Stimulated activated CD4-positive, alpha-beta T cell treated with anti-CD3 and anti-CD28 coated beads, Interleukin-1b, Interleukin-23, amount 100 ng/mL, for 48 hours (primary cell): Measurements from ENCODE around the gene PTPRU.
"Not testable (repeated sequence)": the region's sequence is repeated elsewhere in the genome, so short reads cannot be mapped to it uniquely, and the experiment has no call there.

ENCODE experiments used
- DNase-seq: peaks from one replicate; pipeline ENCODE4 v3.0.0-alpha.2; 2020

Gene PTPRU

DNA sequence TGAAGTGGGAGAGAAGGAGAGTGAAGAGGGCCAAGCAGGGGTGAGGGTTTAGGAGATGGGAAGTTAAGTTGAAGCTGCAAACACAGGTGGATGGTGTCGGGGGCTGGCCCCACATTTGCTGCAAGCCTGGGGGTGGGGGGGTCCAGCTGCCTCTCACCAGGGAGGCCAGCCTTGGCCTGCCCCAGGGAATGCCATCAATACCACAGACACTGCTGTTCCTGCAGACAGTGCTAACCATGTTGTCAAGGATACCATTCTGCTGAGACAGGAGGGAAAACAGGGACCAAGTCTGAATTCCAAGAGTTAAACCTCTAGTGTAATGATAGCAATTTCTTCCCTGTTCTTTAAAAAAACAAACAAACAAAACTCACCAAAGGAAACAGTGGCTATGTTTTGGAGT lies 13.6 kb upstream of the PTPRU start:
- no peak for DNase-seq

DNA sequence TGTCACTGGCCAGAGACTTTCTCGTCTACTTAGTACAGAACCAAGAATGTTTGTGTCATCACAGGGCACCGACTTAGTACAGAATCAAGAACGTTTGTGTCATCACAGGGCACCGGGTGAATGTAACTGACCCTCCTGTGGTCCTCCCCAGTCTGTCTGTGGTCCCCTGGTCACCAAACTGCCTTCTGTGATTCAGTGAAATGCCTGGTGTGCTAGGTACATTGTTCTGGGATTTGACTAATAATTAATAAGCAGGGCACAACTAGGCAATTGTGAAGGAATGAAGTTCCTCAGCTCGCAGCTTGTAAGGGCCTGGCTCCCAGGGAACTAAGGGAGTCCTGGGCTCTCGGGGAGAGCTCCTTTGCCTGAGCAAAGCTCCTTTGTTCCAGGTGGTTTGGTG lies 12.8 kb upstream of the PTPRU start:
- no peak for DNase-seq

DNA sequence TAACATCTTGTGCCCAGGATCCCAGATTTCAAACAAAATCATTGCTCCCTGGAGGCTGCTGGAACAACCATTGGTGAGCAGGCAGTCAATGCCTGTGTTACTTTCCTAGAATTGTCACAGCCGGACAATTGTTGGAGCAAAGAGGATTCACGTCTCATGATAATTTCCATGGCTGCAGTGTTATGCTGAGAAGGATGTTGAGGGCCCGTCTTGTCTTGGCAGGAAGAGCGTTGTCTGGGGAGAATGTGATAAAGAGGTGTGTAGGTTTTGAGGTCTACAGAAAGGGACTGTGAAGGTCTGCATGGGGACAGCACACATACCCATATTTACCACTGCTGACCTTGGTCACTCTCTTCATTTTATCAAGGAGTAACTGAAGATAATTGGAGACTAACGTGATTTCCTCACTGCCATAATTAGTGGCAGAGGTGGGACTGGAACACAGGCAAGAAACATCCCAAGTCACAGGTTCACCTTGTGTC lies 11.9 kb upstream of the PTPRU start:
- DNase-seq, result no peak

DNA sequence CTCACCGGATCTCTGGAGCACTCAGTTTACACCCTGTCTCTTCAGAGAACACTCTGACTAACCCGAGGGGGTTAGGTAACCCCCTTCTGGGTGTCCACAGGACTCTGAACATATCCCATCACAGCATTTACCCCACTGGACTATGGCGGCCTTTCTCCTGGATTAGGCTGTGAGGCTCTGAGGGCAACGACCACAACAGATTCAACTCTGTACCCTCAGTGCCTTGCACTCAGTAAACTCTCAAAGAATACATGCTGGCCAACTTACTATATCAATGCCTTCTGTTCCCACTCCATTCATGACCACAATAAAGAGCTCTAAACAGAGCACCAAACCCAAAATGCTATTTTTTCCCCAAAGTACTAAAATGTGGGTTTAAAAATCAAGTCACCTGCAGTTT lies 11.0 kb upstream of the PTPRU start:
- DNase-seq, result no peak

DNA sequence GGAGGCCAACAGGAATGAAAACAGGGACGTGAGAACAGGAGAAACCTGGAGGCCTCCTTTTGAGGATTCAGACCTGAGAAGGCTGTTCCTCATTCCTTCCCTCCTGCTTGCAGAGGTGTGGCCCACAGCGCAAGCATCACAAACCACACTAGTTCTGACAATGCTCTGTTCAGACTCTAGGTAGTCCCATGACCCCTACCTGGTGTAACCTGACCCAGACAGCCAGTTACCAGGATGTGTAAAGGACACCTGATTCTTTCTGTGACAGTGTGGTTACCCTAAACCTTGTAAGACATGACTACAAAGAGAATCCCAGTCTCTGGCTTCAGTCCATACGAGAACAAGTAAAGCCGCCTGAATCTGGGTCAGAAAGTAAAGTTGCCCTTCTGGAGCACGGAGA lies 8.8 kb upstream of the PTPRU start:
- no peak for DNase-seq

DNA sequence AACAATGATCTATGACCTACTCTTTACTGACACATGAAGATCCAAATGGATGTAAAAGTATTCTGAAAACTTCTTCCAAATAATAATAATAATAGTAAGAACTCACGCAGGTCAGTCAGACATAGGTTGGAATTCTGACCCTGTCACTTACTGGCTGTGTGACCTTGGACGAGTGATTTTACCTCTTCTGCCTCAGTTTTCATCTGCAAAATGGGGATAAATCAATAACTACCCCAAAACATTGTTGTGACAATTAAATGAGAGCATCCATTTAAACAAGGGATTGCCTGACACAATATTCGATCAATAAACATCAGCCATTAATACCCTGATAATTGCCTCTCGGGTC lies 6.1 kb upstream of the PTPRU start:
- DNase-seq, result no peak

DNA sequence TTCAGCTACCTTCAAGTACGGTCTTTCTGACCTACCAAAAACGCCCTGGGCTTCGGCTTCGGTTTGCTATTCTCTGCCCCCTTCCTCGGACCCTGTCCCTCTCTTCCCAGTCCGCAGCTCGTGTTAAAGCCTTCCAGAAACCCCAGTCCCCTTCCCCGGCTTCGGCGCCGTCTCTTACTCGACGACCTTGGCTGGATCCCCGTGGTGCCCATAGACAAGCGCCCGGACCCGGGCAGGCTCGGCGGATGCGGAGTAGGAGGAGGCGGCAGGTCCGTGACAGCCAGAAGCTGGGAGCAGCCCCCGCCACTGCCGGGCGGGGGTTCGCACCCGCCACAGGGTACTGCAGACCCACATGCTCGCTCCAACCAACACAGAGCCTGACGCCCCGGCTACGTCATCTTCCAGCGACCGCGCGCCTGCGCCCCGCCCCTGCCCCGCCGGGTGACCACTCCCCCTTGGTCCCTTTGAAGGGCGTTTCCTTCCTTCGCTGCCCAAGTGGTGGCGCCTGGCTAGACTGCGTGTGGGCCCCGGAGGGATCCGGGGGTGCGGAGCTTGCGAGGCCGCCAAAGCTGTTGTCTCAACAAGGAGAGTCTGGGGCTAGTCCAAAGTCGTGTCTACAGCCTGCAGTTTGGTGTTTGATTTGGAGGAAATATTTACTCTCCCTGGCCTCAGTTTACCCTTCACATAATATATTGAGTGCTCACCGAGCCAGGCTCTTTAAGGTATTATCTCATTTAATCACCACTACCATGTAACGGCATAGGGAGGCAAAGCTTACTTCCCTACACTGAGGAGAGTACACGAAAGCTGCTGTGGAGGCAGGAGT lies 5.6 kb upstream of the PTPRU start, which contains the start of gene MECR:
Gene MECR, minus strand, starts transcription at position 382 of the 826 bp plus-strand sequence. Its CDS starts 28 bp downstream, at position 354.
- peak; percentile 96 for DNase-seq

DNA sequence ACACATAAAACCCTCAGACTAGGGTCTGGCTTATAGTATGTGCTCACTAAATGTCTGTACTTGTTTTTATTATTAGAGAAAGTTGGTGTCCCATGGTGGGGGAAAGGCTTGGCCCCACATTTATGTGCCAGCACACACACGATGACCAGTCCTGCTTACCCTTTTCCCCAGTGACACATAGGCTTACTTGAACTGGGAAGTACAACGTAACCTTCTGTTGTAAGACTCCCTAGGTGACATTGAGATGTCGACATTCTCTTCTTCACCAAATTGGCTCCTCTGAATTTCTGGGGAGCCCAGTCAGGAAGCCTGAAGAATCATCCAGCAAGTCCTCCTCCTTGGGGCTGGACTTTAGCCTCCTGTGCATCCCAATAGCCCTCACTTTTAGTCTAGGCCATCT lies 3.9 kb upstream of the PTPRU start:
- no peak for DNase-seq

DNA sequence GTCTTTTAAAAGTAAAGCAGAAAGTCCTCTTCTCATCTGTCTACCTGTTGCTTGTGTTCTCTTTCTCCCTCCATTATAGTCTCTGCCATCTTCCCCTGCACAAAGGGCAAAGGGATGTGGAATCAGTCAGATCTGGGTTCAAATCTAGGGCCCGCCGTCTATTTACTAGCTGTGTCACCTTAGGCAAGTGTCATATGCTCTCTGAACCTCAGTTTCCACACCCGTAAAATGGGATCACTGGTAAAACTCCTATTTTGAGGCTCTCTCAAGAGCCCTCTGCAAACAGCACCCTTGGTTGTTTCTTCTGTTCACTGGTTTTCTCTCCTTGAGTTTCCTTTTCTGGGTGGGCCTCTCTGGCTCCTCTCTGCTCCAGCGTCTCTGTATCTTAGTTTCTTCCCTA lies 2.6 kb upstream of the PTPRU start:
- DNase-seq, result no peak

DNA sequence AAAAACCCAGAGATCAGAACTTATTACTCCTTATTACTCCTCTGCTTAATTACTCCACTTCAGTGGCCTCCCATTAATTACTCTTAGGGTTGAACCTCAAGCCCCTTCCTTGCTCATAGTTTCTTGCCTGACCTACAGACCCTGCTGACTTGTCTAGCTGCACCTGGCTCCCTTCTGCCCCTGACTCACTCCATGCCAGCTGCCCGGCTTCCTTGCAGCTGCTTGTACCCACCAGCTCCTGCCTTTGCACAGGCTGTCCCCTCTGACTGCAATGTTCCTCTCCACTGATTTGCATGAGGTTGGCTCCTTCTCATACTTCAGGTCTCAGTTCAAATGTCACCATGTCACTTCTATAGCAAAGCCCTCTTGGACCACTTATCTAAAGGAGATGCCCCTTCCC lies 1.9 kb upstream of the PTPRU start:
- no peak for DNase-seq

DNA sequence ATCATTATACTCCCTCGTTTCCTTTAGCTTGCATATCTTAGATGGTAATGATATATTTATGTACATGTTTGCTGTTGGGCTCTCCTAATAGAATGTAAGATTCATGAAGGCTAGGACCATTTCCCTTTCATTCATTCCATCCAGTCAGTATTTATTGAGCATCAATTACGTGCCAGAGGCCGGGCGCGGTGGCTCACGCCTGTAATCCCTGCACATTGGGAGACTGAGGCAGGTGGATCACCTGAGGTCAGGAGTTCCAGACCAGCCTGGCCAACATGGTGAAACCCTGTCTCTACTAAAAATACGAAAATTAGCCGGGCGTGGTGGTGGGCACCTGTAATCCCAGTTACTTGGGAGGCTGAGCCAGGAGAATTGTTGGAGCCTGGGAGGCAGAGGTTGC lies 1.4 kb upstream of the PTPRU start:
- DNase-seq, result not testable (repeated sequence)

DNA sequence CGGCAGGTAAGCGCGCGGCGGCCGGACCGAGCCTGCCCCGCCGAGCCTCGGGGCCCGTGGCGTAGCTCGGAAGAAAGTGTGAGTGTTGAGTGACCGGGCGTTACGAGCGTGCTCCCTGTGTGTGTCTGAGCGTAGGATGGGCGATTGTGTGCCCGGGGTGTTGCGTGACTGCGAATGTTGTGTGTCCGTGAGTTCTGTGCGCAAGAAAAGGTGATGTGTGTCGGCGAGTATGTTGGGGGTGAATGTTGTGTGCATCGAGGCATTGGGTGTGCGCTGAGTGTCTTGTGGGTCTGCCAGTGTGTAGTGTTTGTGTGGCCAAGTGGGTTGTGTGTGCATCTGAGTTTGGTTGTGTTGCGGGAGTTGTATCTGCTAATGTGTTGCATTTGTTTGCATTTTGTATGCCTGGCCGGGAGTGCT lies 398 bp downstream of the PTPRU start:
- no peak for DNase-seq

DNA sequence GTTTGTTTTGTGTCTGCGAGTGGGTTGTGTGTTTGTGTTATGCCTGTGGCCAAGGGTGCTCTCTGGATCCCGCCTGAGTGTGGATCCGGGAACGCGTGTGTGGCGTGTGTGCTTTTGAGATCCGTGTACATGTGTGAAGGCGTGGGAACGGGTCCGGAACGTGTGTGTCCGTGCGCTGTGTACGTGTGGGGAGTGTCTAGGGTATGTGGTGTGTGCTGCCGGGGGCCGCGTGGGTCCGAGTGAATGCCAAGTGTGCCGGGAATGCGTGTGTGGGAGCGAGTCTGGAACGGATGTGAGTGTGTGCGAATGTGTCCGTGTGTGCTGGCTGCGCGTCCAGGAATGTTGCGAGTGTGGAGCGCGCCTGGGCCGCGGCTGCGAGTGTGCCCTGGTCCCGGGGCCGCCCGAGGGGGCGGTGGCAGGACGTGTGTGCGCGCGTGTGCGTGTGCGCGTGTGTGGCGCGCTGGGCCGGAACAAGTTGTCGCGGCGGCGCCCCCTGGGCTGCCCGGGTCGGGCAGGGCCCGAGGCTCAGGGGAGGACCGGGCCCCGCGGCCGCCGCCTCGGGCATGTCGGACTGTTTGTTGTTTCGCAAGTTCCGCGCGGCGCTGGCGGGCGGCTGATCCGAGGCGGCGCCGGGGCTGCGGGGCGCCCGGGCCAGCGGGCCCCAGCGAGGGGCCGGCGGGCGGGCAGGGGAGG lies 953 bp downstream of the PTPRU start:
- no peak for DNase-seq

DNA sequence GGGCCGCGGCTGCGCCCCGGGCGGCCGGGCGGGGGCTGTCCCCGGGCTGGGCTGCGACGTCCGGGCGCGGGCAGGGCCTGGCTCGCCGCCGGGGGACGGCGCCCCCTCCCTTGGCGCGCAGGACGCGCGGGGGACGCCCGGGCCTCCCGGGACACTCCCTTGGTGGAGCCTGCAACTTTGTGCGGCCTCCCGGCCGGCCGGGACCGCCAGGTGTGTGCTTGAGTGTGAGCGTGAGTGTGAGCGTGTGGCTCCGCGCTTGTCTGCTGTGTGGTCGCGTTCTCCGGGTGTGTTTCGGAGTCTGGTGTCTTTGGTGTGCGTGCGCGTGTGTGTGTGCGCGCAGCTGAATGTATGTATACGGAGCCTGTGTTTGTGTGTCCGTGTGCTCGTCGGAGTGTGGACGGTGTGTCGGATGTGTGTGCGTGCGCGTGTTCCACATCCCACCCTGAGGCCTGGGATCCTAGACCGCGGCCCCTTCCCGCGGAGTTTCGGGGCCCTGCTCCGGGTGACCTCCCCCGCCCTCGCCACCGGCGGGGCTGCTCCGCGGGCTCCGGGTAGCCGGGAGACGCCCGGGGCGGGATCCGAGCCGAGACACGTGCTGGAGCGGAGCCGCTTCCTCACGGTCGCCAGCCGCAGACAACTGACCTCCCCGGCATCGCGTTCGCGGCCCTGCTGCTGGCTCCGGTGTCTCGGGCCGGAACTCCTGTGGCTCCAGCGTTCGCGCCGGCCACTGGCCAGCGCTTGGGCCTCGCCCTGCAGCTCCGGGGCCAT lies 1.7 kb downstream of the PTPRU start:
- no peak for DNase-seq

DNA sequence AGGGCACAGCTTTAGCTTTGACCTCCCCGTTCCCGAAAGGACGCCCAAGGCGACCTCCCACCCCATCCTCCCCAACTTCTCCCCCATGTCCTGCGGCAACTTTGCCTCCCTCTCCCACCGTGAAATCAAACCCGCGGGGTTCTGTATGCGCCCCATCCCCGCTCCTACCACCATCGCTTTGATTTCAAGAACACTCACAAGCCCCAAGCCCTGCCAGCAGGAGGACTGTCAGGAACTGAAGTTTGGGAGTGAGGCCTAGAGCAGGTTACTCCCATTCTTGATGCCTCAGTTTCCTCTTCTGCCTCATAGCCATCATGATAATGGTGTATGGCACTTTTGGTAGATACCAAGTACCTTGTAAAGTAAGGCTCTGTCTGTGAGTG lies 2.3 kb downstream of the PTPRU start:
- DNase-seq, result no peak

DNA sequence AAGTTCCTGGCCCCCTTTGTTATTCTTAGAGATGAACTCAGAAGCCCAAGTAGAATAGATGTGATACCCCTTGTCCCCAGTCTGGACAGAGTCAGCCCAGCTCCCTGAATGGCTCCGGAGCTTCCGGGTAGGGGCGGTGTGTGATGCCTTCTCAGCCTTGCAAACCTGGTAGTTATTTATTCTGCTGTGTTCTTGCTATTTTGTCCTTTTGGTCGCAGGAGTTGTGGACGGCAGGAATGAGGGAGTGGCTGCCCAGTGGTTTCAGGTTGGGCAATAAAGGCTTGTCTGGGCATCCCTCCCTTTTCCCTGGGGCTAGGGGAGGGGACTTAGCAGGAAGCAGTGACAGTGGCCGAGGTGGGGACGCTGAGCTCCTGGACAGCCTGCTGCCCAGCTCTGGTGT lies 2.8 kb downstream of the PTPRU start:
- DNase-seq, result no peak

DNA sequence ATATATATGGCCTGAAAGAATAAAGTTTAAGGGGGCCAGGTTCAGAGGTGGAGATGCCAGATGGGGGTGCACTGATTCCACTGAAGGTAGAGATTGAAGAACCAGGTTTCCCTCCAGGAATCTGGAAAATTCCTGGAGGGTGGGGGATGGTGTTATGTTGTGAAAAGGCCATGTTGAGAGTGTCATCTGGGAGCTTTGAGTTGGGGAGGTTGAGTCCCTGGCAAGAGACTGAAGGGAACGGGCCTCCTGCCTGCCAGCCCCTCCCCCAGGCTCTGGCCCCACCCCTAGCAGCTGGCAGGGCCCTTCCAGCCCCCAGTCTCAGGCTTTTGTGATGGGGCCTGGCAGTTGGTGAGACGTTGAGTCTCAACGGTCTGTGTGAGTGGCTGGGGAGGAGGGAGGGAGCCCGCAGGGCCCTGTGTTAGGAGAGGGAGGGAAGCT lies 4.1 kb downstream of the PTPRU start:
- DNase-seq, result no peak

DNA sequence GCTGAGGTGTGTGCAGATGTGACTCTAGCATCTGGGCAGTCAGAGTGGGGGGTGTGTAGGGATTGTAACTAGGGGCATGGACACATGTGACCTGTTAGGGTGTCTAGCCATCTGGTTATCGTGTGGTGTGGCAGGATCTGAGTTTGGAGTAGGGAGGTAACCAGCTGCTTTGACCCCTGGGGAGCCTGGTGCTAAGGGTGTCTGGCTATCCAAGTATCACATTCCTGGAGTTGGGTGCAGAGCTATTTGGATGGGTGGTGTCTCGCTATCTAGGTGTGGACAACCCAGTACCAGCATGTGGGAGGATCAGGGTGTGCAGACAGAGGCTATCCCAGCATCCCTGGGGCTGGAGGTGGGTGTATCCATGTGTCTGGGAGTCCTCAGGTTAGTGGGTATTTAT lies 4.7 kb downstream of the PTPRU start:
- no peak for DNase-seq

DNA sequence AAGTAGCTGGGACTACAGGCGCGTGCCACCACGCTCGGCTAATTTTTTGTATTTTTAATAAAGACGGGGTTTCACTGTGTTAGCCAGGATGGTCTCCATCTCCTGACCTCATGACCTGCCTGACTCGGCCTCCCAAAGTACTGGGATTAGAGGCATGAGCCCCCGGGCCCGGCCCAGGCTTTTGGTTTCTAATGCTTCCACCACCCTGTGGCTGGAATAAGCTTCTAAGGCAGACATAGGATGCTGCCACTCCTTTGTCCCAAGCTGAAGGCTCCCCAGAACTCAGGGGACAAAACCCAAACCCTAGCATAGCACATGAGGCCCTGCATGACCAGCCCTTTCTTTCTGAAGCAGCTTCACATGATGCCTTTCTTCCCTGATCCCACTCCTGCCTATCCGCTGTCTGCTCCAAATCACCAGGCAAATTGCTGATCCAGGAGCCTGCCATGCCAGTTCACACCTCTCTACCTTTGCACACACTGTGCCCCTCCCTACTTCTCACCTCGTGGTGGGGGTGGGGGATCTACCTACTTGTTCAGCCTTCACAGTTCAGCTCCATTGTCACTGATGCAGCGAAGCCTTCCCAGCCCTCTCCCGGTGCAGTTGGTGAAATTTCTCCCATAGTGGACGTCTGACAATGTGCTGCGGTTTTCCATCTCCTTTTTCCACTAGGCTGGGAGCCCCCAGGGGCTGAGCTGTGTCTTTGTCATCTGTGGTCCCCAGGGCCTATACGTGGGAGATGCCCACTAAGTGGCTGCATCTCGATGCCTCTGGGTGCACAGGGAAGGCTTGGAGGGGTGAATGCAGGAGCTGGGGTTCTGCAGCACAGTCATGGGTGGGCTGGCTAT lies 6.9 kb downstream of the PTPRU start:
- no peak for DNase-seq

DNA sequence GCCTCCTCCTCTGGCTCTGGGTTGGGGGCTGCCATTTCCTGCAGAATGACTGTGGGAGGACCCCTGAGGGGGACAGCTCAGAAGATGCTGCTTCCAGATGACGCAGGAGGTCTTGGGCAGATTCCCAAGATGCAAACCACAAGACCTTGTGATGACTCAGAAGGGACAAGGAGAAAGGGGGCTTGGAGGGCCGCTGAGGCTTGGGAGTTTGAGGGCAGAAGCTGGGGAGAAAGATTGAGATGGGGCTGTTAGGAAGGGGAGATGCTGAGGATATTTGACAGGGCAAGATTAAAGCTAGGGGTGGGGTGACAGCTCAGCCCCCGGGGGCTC lies 7.5 kb downstream of the PTPRU start:
- DNase-seq, result no peak

DNA sequence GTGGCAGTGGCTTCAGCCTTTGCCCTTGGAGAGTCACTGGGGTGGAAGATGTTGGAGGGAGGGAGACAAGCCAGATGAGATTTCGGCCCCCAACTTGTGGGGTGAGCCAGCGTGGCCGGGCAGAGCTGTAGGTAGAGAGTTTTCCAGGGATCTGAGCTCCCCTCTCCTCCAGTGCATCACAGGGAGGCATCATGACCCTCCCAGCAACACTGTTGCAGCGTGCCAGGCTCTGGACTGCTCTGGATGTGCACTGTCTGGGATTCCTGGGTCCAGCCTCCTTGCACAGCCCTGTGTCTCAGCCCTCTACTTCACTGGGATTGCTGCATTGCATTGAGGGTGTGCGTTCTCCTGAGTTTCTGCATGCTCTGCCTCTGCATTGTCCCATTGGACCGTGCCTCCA lies 8.9 kb downstream of the PTPRU start:
- DNase-seq, result no peak

DNA sequence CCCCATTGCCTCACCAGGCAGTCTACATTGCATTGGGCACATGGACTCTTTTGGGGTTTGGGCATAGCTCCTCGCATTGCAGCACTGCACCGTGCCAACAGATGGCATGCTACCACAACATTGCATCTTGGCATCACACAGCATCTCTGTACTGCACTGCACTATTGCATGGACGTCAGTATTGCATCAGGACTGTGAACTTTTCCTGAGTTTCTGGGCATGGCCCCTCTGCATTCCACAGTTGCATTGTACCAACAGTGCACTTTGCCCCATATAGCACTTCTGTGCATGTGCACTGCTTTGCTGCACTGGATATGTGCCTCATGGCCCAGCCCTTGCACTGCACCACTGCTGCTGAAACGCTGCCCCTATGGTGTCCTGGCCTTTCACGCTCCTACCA lies 9.6 kb downstream of the PTPRU start:
- DNase-seq, result no peak

DNA sequence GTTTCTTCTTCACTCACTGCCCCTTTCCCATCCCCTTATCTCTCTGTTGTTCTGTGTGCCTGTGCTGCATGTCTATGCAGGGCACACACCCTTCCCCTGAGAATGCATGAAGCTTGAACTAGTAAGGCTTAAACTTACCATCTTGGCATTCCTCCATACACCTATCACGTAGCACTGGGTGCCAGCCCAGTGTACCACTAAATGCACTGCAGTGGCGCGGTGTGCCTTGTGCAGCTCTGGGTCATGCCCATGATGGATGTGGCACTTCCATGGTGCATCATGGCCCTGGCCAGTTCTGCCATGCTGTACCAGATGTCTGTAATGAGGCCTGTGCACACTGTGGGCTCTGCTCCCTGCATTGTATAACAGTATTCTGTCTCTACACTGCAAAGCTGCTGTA lies 10.7 kb downstream of the PTPRU start:
- DNase-seq, result no peak
